Smooth muscle cell (in vitro differentiated cells): ENCODE measurements around the gene CCNI. TPM values are rescaled to one million over a fixed set of nuclear protein-coding genes. Genes with fewer than 3 reads are reported as not detected.

Experiments used
- DNase-seq: peaks from one replicate; lab custom pipeline; 2025; ENCODE audit not compliant: unreplicated experiment; lab: John Stamatoyannopoulos, UW
- H2AFZ ChIP-seq: fragments of 200-600 bp; sonication (generic); 2 replicates; pipeline ENCODE4 v1.6.0; 2016; ENCODE audit warnings: antibody characterized with exemption, low read depth, mild to moderate bottlenecking
- H3F3A ChIP-seq: fragments of 200-600 bp; sonication (generic); 2 replicates; pipeline ENCODE4 v1.6.0; 2017; ENCODE audit warnings: antibody characterized with exemption, low read depth
- H3K27ac ChIP-seq: fragments of 200-600 bp; sonication (generic); 2 replicates; pipeline ENCODE4 v1.5.1; 2016; ENCODE audit warnings: low read depth, mild to moderate bottlenecking
- H3K27me3 ChIP-seq: fragments of 200-600 bp; sonication (generic); 2 replicates; pipeline ENCODE4 v1.6.1; 2016; ENCODE audit warnings: low read depth, mild to moderate bottlenecking
- H3K36me3 ChIP-seq: fragments of 200-600 bp; sonication (generic); 2 replicates; pipeline ENCODE4 v1.5.1; 2016; ENCODE audit warnings: low read depth
- H3K4me1 ChIP-seq: fragments of 200-600 bp; sonication (generic); 2 replicates; pipeline ENCODE4 v1.5.1; 2016; ENCODE audit warnings: low read depth
- H3K4me2 ChIP-seq: fragments of 200-600 bp; sonication (generic); 2 replicates; pipeline ENCODE4 v1.6.0; 2016; ENCODE audit warnings: mild to moderate bottlenecking
- H3K4me3 ChIP-seq: fragments of 200-600 bp; sonication (generic); 2 replicates; pipeline ENCODE4 v1.5.1; 2016; ENCODE audit warnings: mild to moderate bottlenecking
- H3K79me2 ChIP-seq: fragments of 200-600 bp; sonication (generic); 2 replicates; pipeline ENCODE4 v1.6.0; 2016; ENCODE audit warnings: low read depth, mild to moderate bottlenecking
- H3K9ac ChIP-seq: fragments of 200-600 bp; sonication (generic); 2 replicates; pipeline ENCODE4 v1.6.0; 2016; ENCODE audit warnings: low read depth
- H3K9me3 ChIP-seq: fragments of 200-600 bp; sonication (generic); replicated peaks from 2 replicates; pipeline ENCODE4 v1.5.1; 2016; ENCODE audit warnings: low read depth
- H4K20me1 ChIP-seq: fragments of 200-600 bp; sonication (generic); 2 replicates; pipeline ENCODE4 v1.6.0; 2016; ENCODE audit warnings: low read depth
- WGBS: methylation state at CpG from one replicate; pipeline ENCODE4 v1.1.7; 2016; ENCODE audit warnings: low lambda C conversion rate; 5-methylcytosine and 5-hydroxymethylcytosine counted together
- polyA plus RNA-seq: library from polyadenylated mRNA; unstranded; fragments of >200 nt; fragmentation: Nextera tagmentation; extraction: Ambion mirVana; gene quantifications from 2 replicates; pipeline ENCODE4 v1.2.1, GENCODE V29; 2016
- total RNA-seq: library from RNA; depleted of rRNA; stranded (reverse); fragments of >200 nt; gene quantifications from 2 replicates; pipeline ENCODE4 v1.2.3, GENCODE V29; 2014
- TF ChIP-seq, protein P1 (sequence below): fragments of 200-600 bp; sonication (generic); IDR thresholded peaks from 2 replicates; pipeline ENCODE4 v1.5.1; 2017; ENCODE audit warnings: borderline replicate concordance, mild to moderate bottlenecking, antibody characterized with exemption; ENCODE audit not compliant: insufficient read depth, poor library complexity, severe bottlenecking

CCNI gene
- total and polyA plus RNA-seq, 2 experiments from 2014 or later: 205 to 222 TPM

DNA sequence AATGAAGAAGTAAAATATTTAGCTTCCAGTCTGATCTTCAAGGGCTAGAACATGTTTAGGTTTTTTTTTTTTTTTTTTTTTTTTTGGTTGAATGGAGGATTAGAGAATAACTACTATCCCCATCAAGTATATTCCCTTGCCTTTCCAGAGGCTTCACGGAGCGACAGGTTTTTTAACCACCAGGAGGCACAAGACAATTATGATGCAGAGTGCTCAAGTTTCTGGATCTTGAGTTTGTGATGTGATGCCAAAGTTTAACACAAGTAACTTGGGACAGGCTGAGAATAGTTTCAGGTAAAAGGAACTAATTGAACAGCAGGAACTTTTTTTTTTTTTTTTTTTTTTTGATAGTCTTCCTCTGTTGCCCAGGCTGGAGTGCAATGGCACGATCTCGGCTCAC is 30.3 kb downstream of the CCNI start:
- H3K4me1 ChIP-seq: peaks cover 5% of the 10 kb centered on the region
- H3K9ac ChIP-seq: no peak overlapping the region
- TF ChIP-seq, protein P1, sequence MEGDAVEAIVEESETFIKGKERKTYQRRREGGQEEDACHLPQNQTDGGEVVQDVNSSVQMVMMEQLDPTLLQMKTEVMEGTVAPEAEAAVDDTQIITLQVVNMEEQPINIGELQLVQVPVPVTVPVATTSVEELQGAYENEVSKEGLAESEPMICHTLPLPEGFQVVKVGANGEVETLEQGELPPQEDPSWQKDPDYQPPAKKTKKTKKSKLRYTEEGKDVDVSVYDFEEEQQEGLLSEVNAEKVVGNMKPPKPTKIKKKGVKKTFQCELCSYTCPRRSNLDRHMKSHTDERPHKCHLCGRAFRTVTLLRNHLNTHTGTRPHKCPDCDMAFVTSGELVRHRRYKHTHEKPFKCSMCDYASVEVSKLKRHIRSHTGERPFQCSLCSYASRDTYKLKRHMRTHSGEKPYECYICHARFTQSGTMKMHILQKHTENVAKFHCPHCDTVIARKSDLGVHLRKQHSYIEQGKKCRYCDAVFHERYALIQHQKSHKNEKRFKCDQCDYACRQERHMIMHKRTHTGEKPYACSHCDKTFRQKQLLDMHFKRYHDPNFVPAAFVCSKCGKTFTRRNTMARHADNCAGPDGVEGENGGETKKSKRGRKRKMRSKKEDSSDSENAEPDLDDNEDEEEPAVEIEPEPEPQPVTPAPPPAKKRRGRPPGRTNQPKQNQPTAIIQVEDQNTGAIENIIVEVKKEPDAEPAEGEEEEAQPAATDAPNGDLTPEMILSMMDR: peak; percentile 25
- H3K36me3 ChIP-seq: no peaks in the 10 kb centered on the region
- H3K4me2 ChIP-seq: no peak overlapping the region
- WGBS: 66% methylated on average over 4 of the region's 4 CpGs
- H3K9me3 ChIP-seq: no peaks in the 10 kb centered on the region
- no peak overlapping the region for H3K4me3 ChIP-seq
- H3K27me3 ChIP-seq: no peaks in the 10 kb centered on the region
- no peak for DNase-seq
- H4K20me1 ChIP-seq: peaks cover 24% of the 10 kb centered on the region
- H2AFZ ChIP-seq: no peak overlapping the region
- H3K27ac ChIP-seq: peak overlapping the region; percentile 12
- H3K79me2 ChIP-seq: no peaks in the 10 kb centered on the region
- peaks cover 35% of the 10 kb centered on the region for H3F3A ChIP-seq

DNA sequence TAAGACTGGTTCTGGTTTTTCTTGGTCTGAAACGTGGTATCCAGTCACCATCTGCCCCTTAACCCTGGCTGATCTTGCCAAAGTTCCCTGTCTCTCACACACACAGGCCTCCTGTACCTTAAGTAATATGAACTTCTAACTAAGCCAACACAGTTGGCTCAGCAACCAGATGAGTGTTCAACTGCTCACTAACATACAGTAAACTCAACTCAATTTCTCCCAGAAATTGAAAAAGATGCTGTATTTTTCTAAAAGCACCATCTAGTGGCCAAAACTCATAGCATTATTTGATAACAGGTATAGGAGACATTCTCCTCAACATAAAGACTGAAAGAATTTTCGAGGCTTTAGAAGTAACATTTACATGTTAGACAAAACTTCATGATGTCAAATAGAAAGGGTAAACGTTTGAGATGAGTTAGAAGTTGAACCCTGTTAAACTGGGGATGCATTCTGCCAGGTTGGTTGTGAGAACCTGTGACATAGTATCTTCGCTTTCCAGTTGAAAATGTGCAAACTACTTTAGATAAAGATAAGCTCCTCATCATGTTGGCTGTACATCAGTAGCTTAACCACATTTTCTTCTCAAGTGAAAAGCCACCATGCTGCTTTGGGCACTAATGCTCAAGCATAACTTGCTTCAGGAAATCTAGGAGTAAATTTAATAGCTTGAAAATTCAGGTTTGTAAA is 31.2 kb downstream of the CCNI start:
- no peaks in the 10 kb centered on the region for H3K27me3 ChIP-seq
- DNase-seq: no peak
- WGBS: 54% methylated on average over 4 of the region's 4 CpGs
- peaks cover 15% of the 10 kb centered on the region for H4K20me1 ChIP-seq
- H3K79me2 ChIP-seq: no peaks in the 10 kb centered on the region
- H3K9me3 ChIP-seq: no peaks in the 10 kb centered on the region
- peaks cover 5% of the 10 kb centered on the region for H3K4me1 ChIP-seq
- no peak overlapping the region for H2AFZ ChIP-seq
- no peak overlapping the region for H3K9ac ChIP-seq
- no peaks in the 10 kb centered on the region for H3K36me3 ChIP-seq
- TF ChIP-seq, protein P1: peak; percentile 65
- peaks cover 40% of the 10 kb centered on the region for H3F3A ChIP-seq
- H3K27ac ChIP-seq: peak overlapping the region; percentile 34
- H3K4me2 ChIP-seq: no peak overlapping the region
- H3K4me3 ChIP-seq: no peak overlapping the region

DNA sequence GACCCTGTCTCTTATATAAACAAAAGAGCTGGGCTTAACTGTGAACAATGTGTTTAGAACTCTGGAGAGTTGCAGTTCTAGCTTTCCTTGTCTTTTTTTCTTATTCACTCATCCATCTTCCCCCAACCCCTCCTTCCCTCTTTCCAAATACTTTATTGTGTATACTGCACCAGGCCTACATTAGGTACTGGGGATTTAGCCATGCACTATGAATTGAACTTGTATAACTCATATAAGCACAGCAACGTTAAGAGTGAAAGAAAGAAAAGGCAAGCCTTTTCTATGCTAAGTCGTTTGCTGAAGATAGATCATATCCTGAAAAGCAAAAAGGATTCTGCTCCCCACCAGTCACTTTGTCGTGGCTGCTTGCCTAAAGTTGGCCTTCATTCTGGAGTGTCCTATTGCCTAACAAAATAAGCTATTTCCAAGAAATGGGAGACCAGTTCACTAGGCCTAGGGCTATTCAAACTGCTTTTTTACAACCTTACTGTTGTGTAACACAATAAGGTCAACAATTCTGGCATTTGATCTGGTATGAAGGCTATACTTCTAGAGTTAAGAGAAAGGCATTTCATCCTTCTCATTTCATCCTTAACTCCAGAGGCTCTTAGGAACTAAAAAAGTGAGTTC is 32.2 kb downstream of the CCNI start:
- TF ChIP-seq, protein P1: no peak

More for the DNA sequence above, 32.2 kb downstream of the CCNI start:
- no peak overlapping the region for H3K4me3 ChIP-seq
- no peak overlapping the region for H3K9ac ChIP-seq
- H3F3A ChIP-seq: peaks cover 47% of the 10 kb centered on the region
- no peak overlapping the region for H2AFZ ChIP-seq
- no peaks in the 10 kb centered on the region for H3K9me3 ChIP-seq
- H3K79me2 ChIP-seq: no peaks in the 10 kb centered on the region
- no peak for DNase-seq
- 76% methylated on average over 3 of the region's 3 CpGs for WGBS
- peak overlapping the region; percentile 34 for H3K27ac ChIP-seq
- no peaks in the 10 kb centered on the region for H3K27me3 ChIP-seq
- H3K4me2 ChIP-seq: no peak overlapping the region
- H3K36me3 ChIP-seq: no peaks in the 10 kb centered on the region
- peaks cover 5% of the 10 kb centered on the region for H3K4me1 ChIP-seq
- H4K20me1 ChIP-seq: peaks cover 9% of the 10 kb centered on the region
